B cell (primary cell): ENCODE measurements around the gene HOXC6.

Experiments used
- EZH2 ChIP-seq: IDR thresholded peaks from 2 replicates; pipeline ENCODE4 v1.6.1; 2012; ENCODE audit warnings: borderline replicate concordance, low read depth, mild to moderate bottlenecking, moderate library complexity, low read length; ENCODE audit not compliant: insufficient read depth, poor library complexity, severe bottlenecking
- TF ChIP-seq, protein P1 (sequence below): fragments of 200-600 bp; IDR thresholded peaks from one replicate; pipeline ENCODE4 v1.8.0; 2022; ENCODE audit warnings: antibody characterized with exemption, mild to moderate bottlenecking

DNA sequence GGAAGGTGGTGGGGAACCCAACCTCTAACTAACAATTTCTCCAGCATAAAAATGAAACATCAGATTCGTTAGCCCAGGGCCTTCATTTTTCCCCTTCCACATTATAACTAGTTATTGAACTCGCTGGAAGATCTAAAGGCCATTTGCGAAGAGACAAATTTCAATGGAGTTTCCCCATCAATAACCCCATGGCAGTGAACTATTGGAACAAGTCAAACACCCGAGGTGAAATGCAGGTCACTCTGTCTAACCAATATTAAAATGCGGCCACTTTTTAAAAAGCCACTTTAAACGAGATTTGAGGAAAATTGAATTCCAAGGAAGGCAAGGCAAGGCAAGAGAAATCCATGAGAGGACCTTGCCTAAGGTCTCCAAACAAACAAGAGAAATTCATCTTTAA, 20.9 kb downstream of the HOXC6 start:
- TF ChIP-seq, protein P1, sequence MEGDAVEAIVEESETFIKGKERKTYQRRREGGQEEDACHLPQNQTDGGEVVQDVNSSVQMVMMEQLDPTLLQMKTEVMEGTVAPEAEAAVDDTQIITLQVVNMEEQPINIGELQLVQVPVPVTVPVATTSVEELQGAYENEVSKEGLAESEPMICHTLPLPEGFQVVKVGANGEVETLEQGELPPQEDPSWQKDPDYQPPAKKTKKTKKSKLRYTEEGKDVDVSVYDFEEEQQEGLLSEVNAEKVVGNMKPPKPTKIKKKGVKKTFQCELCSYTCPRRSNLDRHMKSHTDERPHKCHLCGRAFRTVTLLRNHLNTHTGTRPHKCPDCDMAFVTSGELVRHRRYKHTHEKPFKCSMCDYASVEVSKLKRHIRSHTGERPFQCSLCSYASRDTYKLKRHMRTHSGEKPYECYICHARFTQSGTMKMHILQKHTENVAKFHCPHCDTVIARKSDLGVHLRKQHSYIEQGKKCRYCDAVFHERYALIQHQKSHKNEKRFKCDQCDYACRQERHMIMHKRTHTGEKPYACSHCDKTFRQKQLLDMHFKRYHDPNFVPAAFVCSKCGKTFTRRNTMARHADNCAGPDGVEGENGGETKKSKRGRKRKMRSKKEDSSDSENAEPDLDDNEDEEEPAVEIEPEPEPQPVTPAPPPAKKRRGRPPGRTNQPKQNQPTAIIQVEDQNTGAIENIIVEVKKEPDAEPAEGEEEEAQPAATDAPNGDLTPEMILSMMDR: no peak
- no peak for TF ChIP-seq EZH2
